ENCODE measurements around the gene STARD10.
"Not testable (repeated sequence)": the region's sequence is repeated elsewhere in the genome, so short reads cannot be mapped to it uniquely, and the experiment has no call there.

STARD10 gene

DNA sequence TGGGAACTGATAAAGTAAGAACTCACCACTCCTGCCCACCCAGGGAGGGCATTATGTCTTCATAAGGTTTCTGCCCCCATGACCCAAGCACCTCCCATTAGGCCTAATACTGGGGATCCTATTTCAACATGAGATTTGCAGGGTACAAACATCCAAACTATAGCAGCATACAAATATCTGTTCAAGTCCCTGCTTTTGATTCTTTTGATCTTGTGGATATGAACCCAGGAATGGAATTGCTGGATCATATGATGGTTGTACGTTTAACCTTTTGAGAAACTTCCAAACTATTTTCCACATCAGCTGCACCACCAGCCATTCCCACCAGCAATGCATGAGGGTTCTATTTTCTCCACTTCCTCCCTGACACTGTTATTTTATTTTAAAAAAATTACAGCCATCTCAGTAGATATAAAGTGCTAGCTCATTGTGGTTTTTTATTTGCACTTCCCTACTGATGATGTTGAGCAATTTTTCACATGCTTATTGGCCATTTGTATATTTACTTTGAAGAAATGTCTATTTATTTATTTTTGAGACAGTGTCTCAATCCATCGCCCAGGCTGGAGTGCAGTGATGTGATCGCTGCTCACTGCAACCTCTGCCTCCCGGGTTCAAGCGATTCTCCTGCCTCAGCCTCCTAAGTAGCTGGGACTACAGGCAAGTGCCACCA lies 13.3 kb upstream of the STARD10 start:
- H3K36me3 ChIP-seq (ENCODE audit: control insufficient read depth, insufficient read depth, low read length) = peaks cover 6% of the 10 kb centered on the region
- H3K27me3 ChIP-seq (replicated peaks; ENCODE audit: control insufficient read depth, insufficient read depth, low read length) = no peaks in the 10 kb centered on the region
- TF ChIP-seq, protein P1, sequence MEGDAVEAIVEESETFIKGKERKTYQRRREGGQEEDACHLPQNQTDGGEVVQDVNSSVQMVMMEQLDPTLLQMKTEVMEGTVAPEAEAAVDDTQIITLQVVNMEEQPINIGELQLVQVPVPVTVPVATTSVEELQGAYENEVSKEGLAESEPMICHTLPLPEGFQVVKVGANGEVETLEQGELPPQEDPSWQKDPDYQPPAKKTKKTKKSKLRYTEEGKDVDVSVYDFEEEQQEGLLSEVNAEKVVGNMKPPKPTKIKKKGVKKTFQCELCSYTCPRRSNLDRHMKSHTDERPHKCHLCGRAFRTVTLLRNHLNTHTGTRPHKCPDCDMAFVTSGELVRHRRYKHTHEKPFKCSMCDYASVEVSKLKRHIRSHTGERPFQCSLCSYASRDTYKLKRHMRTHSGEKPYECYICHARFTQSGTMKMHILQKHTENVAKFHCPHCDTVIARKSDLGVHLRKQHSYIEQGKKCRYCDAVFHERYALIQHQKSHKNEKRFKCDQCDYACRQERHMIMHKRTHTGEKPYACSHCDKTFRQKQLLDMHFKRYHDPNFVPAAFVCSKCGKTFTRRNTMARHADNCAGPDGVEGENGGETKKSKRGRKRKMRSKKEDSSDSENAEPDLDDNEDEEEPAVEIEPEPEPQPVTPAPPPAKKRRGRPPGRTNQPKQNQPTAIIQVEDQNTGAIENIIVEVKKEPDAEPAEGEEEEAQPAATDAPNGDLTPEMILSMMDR (IDR thresholded peaks at IDR 0.05; ENCODE audit: insufficient read depth, low read length, poor library complexity, severe bottlenecking) = no peak
- H3K4me3 ChIP-seq (replicated peaks; ENCODE audit: low read depth, low read length) = no peak overlapping the region
- no peak for DNase-seq (ENCODE audit: extremely low read depth, insufficient read length)

GRCh38 chr11:72806378-72806777 lies 12.5 kb upstream of the STARD10 start:
- not testable (repeated sequence) for DNase-seq (ENCODE audit: extremely low read depth, insufficient read length); H3K36me3 ChIP-seq (ENCODE audit: control insufficient read depth, insufficient read depth, low read length); H3K4me3 ChIP-seq (replicated peaks; ENCODE audit: low read depth, low read length); H3K27me3 ChIP-seq (replicated peaks; ENCODE audit: control insufficient read depth, insufficient read depth, low read length)

DNA sequence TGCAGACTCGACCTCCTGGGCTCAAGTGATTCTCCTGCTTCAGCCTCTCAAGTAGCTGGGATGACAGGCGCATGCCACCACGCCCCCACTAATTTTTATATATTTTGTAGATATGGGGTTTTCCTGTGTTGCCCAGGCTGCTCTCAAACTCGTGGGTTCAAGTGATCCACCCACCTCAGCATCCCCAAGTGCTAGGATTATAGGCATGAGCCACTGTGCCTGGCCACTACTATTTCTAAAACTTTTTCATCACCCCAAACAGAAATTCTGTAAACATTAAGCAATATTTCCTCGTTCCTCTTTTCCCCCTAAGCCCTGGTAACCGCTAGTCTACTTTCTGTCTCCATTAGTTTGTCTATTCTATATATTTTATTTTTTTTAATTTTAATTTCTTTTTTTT lies 11.4 kb upstream of the STARD10 start:
- H3K36me3 ChIP-seq (ENCODE audit: control insufficient read depth, insufficient read depth, low read length) = peaks cover 6% of the 10 kb centered on the region
- no peaks in the 10 kb centered on the region for H3K27me3 ChIP-seq (replicated peaks; ENCODE audit: control insufficient read depth, insufficient read depth, low read length)
- H3K4me3 ChIP-seq (replicated peaks; ENCODE audit: low read depth, low read length) = no peak overlapping the region
- TF ChIP-seq, protein P1 (IDR thresholded peaks at IDR 0.05; ENCODE audit: insufficient read depth, low read length, poor library complexity, severe bottlenecking) = no peak
- DNase-seq (ENCODE audit: extremely low read depth, insufficient read length) = no peak

GRCh38 chr11:72802822-72803221 lies 9.0 kb upstream of the STARD10 start:
- Histone ChIP-seq H3K4me3 (replicated peaks; ENCODE audit: low read depth, low read length) (no peak overlapping the region), H3K27me3 (replicated peaks; ENCODE audit: control insufficient read depth, insufficient read depth, low read length) (no peaks in the 10 kb centered on the region), H3K36me3 (ENCODE audit: control insufficient read depth, insufficient read depth, low read length) (no peaks in the 10 kb centered on the region; the same call in 1 of the 2 replicates)
- DNase-seq (ENCODE audit: extremely low read depth, insufficient read length) = no peak
- TF ChIP-seq, protein P1 (IDR thresholded peaks at IDR 0.05; ENCODE audit: insufficient read depth, low read length, poor library complexity, severe bottlenecking) = no peak

- Histone ChIP-seq H3K27me3 (replicated peaks; ENCODE audit: control insufficient read depth, insufficient read depth, low read length) (no peaks in the 10 kb centered on the region), H3K36me3 (ENCODE audit: control insufficient read depth, insufficient read depth, low read length) (no peaks in the 10 kb centered on the region), H3K4me3 (replicated peaks; ENCODE audit: low read depth, low read length) (no peak overlapping the region)
- TF ChIP-seq, protein P1 (IDR thresholded peaks at IDR 0.05; ENCODE audit: insufficient read depth, low read length, poor library complexity, severe bottlenecking) = no peak
- DNase-seq (ENCODE audit: extremely low read depth, insufficient read length) = no peak
Observed at GRCh38 chr11:72799441-72799840, 5.6 kb upstream of the STARD10 start.

DNA sequence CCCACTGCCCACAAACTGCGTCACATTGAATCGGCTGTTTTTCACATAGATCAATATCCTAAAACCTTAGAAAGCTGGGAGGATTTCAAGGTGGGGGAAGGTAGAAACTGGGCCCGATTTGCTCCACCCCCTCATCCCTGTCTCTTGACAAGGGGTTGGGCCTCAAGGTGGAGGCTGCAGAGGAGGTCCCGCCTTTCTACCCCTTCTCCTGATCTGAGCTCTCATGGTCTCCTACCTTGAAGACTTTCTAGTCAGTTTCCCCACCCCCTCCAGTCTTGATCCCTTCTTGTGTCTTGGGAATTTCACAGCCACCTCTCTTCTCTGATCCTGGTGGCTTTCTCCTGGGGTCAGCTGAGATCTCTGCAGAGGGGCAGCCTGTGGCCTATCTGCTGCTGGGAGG lies 4.5 kb upstream of the STARD10 start:
- TF ChIP-seq, protein P1 (IDR thresholded peaks at IDR 0.05; ENCODE audit: insufficient read depth, low read length, poor library complexity, severe bottlenecking) = no peak

More for the DNA sequence above, 4.5 kb upstream of the STARD10 start:
- H3K4me3 ChIP-seq (replicated peaks; ENCODE audit: low read depth, low read length) = no peak overlapping the region
- no peaks in the 10 kb centered on the region for H3K36me3 ChIP-seq (ENCODE audit: control insufficient read depth, insufficient read depth, low read length)
- no peak for DNase-seq (ENCODE audit: extremely low read depth, insufficient read length)
- H3K27me3 ChIP-seq (replicated peaks; ENCODE audit: control insufficient read depth, insufficient read depth, low read length) = no peaks in the 10 kb centered on the region

Measured in GM06990 (cell line).